Endothelial cell of umbilical vein (primary cell): ENCODE data around the gene DEPDC7. TPM values are rescaled to one million over a fixed set of nuclear protein-coding genes. Genes with fewer than 3 reads are reported as not detected.

Experiments used
- BruUV-seq: library from RNA; stranded (reverse); fragments of 400-500 nt; replicated peaks from 2 replicates; lab custom pipeline; 2021; lab: Mats Ljungman, UMichigan
- CTCF ChIA-PET: fragments of 300-600, 350-600 bp; sonication (Branson Sonifier 250); formaldehyde crosslinking; loops from one replicate; lab custom pipeline; 2021; ENCODE audit warnings: antibody characterized with exemption, inconsistent platforms; lab: Charles Lee
- POLR2A ChIA-PET: fragments of 300-600, 350-600 bp; sonication (Branson Sonifier 250); formaldehyde crosslinking; loops from one replicate; lab custom pipeline; 2021; ENCODE audit warnings: antibody characterized with exemption, inconsistent platforms; lab: Charles Lee
- DNase-seq: peaks from one replicate; pipeline ENCODE4 v3.0.0-alpha.2; 2011; ENCODE audit warnings: low read depth, low spot score
- FAIRE-seq: peaks from 2 replicates; lab custom pipeline; 2011; peaks lifted over from hg19 to GRCh38; lab: Jason Lieb, UNC
- H2AFZ ChIP-seq: 2 replicates; pipeline ENCODE4 v1.6.0; 2012; ENCODE audit warnings: low read depth, low read length, control low read depth, inconsistent platforms
- H3K27ac ChIP-seq: 2 replicates; pipeline ENCODE4 v1.5.1; 2011; ENCODE audit warnings: low read depth, mild to moderate bottlenecking, control low read depth, low read length, moderate library complexity; ENCODE audit not compliant: insufficient read depth
- H3K27me3 ChIP-seq, 2 experiments: 2 replicates each; pipeline versions ENCODE4 v1.6.0 to v1.6.1; 2011; ENCODE audit warnings: low read length in 2 of 2, mixed read lengths in 1 of 2; ENCODE audit not compliant: control insufficient read depth in 2 of 2, insufficient read depth in 2 of 2
- H3K36me3 ChIP-seq, 2 experiments: 2 replicates in 1 of 2; 3 replicates in 1 of 2; pipeline ENCODE4 v1.5.1; 2011; ENCODE audit warnings: low read length in 2 of 2, mild to moderate bottlenecking in 1 of 2, moderate library complexity in 1 of 2; ENCODE audit not compliant: control insufficient read depth in 2 of 2, insufficient read depth in 2 of 2; ENCODE audit errors: extremely low read depth in 1 of 2
- H3K4me1 ChIP-seq: 3 replicates; pipeline ENCODE4 v1.5.1; 2011; ENCODE audit warnings: mild to moderate bottlenecking, low read length; ENCODE audit not compliant: control insufficient read depth, insufficient read depth; ENCODE audit errors: extremely low read depth
- H3K4me2 ChIP-seq: 2 replicates; pipeline ENCODE4 v1.6.1; 2011; ENCODE audit warnings: low read length, control low read depth, mixed read lengths; ENCODE audit not compliant: insufficient read depth
- H3K4me3 ChIP-seq, 3 experiments: fragments of 200-600 bp in 1 of 3; sonication (generic), shearing (Covaris generic) in 1 of 3; replicated peaks in 1 of 3; 2 replicates each; pipeline ENCODE4 v1.5.1; 2011 to 2016; ENCODE audit warnings: control low read depth in 3 of 3, low read length in 3 of 3, mild to moderate bottlenecking in 2 of 3, inconsistent platforms in 1 of 3, low read depth in 1 of 3, moderate library complexity in 1 of 3; ENCODE audit not compliant: insufficient read depth in 1 of 3
- H3K79me2 ChIP-seq: 2 replicates; pipeline ENCODE4 v1.6.0; 2012; ENCODE audit warnings: low read length, inconsistent platforms; ENCODE audit not compliant: control insufficient read depth, insufficient read depth
- H3K9ac ChIP-seq: replicated peaks from 2 replicates; pipeline ENCODE3; 2011; ENCODE audit warnings: low read length, control low read depth; ENCODE audit not compliant: insufficient read depth; ENCODE audit errors: extremely low read depth
- H3K9me1 ChIP-seq: replicated peaks from 3 replicates; pipeline ENCODE4 v1.6.0; 2011; ENCODE audit warnings: mild to moderate bottlenecking, low read length; ENCODE audit not compliant: control insufficient read depth, insufficient read depth; ENCODE audit errors: extremely low read depth
- H3K9me3 ChIP-seq: replicated peaks from 2 replicates; pipeline ENCODE4 v1.5.1; 2012; ENCODE audit warnings: low read length, inconsistent platforms; ENCODE audit not compliant: control insufficient read depth, insufficient read depth
- H4K20me1 ChIP-seq: replicated peaks from 2 replicates; pipeline ENCODE3; 2011; ENCODE audit warnings: mild to moderate bottlenecking, low read length; ENCODE audit not compliant: control insufficient read depth, insufficient read depth; ENCODE audit errors: extremely low read depth
- CTCF ChIP-seq, 2 donors: IDR thresholded peaks; 1 replicate in 1 of 2; 2 replicates in 1 of 2; pipeline ENCODE4 v1.5.1; 2011; ENCODE audit warnings: low read length in 2 of 2, mild to moderate bottlenecking in 2 of 2, moderate library complexity in 2 of 2, control low read depth in 1 of 2, inconsistent platforms in 1 of 2, low read depth in 1 of 2; ENCODE audit not compliant: insufficient read depth in 1 of 2; ENCODE audit errors: extremely low read depth in 1 of 2
- EZH2 ChIP-seq: IDR thresholded peaks from 2 replicates; pipeline ENCODE4 v1.6.1; 2012; ENCODE audit warnings: borderline replicate concordance, low read depth, mild to moderate bottlenecking, moderate library complexity, low read length, inconsistent platforms; ENCODE audit not compliant: severe bottlenecking
- FOS ChIP-seq: IDR thresholded peaks from 2 replicates; pipeline ENCODE4 v1.6.1; 2011; ENCODE audit warnings: mild to moderate bottlenecking, low read length, moderate library complexity, borderline replicate concordance; ENCODE audit not compliant: insufficient read depth
- GATA2 ChIP-seq: IDR thresholded peaks from 2 replicates; pipeline ENCODE4 v1.7.0; 2011; ENCODE audit warnings: low read depth, mild to moderate bottlenecking, moderate library complexity, mixed read lengths, low read length; ENCODE audit not compliant: insufficient read length, insufficient read depth
- JUN ChIP-seq: IDR thresholded peaks from 2 replicates; pipeline ENCODE4 v1.6.1; 2011; ENCODE audit warnings: borderline replicate concordance, low read depth; ENCODE audit not compliant: insufficient read length, insufficient read depth
- MYC ChIP-seq: IDR thresholded peaks from one replicate; pipeline ENCODE4 v1.6.1; 2011; ENCODE audit warnings: mild to moderate bottlenecking, low read depth, low read length
- POLR2A ChIP-seq: IDR thresholded peaks from 2 replicates; pipeline ENCODE4 v1.6.1; 2012; ENCODE audit warnings: low read depth, mild to moderate bottlenecking, control low read depth, low read length
- POLR2AphosphoS5 ChIP-seq: IDR thresholded peaks from 2 replicates; pipeline ENCODE4 v1.6.1; 2012; ENCODE audit warnings: low read depth, mild to moderate bottlenecking, control low read depth, low read length, moderate library complexity; ENCODE audit not compliant: insufficient read depth
- dilution Hi-C: fragments of 300-500 bp; cut with MboI; formaldehyde crosslinking; loops from one replicate; pipeline ENCODE4 v1.15.0; 2019; ENCODE audit warnings: low sequenced_read_pairs; ENCODE audit not compliant: extremely low pct_ligation_motif_present
- intact Hi-C: fragments of 100-400 bp; cut with micrococcal nuclease; formaldehyde crosslinking; loops from one replicate; pipeline ENCODE4 v1.10.0; 2022
- polyA plus RNA-seq, 4 experiments: library from polyadenylated mRNA; depleted of rRNA in 3 of 4; stranded (reverse) in 3 of 4; unstranded in 1 of 4; fragments of >200 nt; gene quantifications; 2 replicates each; pipeline versions ENCODE4 v1.2.1 to v1.2.3, GENCODE V29; 2011 to 2012; ENCODE audit warnings: missing spikeins in 1 of 4
- total RNA-seq: library from RNA; stranded (reverse); gene quantifications from 2 replicates; pipeline ENCODE4 v1.2.3, GENCODE V29; 2021
- TF ChIP-seq, protein P1 (sequence below): IDR thresholded peaks from 2 replicates; pipeline ENCODE4 v1.6.1; 2011; ENCODE audit not compliant: insufficient read depth, insufficient read length

Gene DEPDC7
- total and polyA plus RNA-seq, 2 donors (not counting 3 experiments of a cell fraction or from before 2014, with no cell fraction given): 0.08 TPM; not detected in 1

DNA sequence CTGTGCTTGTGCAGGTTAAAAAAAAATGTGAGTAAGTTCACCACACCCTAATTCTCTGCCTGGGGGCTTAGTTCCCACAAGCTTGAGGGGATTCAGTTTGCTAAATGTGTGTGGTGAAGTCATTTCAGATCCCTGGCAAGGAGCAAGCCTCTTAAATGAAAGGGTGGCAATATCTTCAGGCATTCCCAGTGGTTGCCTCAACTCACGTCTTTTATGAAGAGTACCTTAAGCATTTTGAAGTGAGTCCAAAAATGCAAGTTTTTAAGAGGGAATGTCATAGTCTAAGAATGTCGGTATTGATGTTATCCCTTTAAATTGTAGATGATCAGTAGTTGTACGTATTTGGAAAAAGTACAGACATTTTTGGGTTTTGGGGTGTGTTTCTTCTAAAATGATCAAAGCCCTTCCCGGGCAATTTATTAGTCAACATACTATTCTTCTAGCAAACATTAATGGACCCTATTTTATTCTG is 28.6 kb downstream of the DEPDC7 start:
- no peak overlapping the region for H2AFZ ChIP-seq
- peaks cover 5% of the 10 kb centered on the region for H3K9me1 ChIP-seq
- H3K4me1 ChIP-seq: peaks cover 12% of the 10 kb centered on the region
- H3K4me3 ChIP-seq: no peak overlapping the region
- dilution Hi-C loops: no loop called here
- TF ChIP-seq CTCF (IDR thresholded peaks at IDR 0.05; ENCODE audit: extremely low read depth in 1 of 2, insufficient read depth in 1 of 2, low read depth in 1 of 2, low read length in 2 of 2): no peak
- TF ChIP-seq, protein P1, sequence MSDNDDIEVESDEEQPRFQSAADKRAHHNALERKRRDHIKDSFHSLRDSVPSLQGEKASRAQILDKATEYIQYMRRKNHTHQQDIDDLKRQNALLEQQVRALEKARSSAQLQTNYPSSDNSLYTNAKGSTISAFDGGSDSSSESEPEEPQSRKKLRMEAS: no peak
- no peak for TF ChIP-seq POLR2AphosphoS5
- no peak for TF ChIP-seq GATA2
- no peak for TF ChIP-seq FOS
- TF ChIP-seq POLR2A: no peak
- no peak for TF ChIP-seq MYC
- no peak for TF ChIP-seq EZH2
- TF ChIP-seq JUN: no peak
- intact Hi-C loops: no loop called here
- DNase-seq (no peak), FAIRE-seq (no peak)
- H3K27me3 ChIP-seq: no peaks in the 10 kb centered on the region
- ChIA-PET POLR2A (no interaction called here), CTCF (interaction anchor here (1.0 to 1.7 kb wide), 3 partner anchors 13 to 72 kb away, joined by 3 to 5 read pairs (median 3); no protein-coding TSS in a partner anchor)
- BruUV-seq: no TSS peak
- H3K27ac ChIP-seq: no peak overlapping the region
- H4K20me1 ChIP-seq: no peaks in the 10 kb centered on the region
- H3K79me2 ChIP-seq: peaks cover 3% of the 10 kb centered on the region
- H3K36me3 ChIP-seq: no peaks in the 10 kb centered on the region
- no peaks in the 10 kb centered on the region for H3K9me3 ChIP-seq
- no peak overlapping the region for H3K9ac ChIP-seq
- H3K4me2 ChIP-seq: no peak overlapping the region
